ENCODE data around the gene MAPK8.

The MAPK8 gene

DNA sequence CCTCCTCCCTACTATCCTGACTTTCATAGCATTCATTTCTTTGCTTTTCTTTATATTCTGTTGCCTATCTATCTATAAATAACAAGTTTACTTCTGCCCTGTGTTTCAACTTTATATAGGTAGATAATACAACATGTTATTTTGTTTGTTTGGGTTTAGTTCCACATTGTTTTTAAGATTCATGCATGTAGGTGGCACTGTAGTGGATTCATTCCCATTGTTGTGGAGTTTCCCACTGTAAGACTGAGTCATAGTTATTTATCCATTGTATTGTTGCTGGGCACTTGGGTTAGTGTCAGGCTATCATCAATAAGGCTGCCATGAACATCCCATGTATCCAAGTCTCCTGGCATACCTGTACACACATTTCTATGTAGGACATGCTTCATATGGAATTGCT lies 170.7 kb downstream of the MAPK8 start:
- DNase-seq (ENCODE audit: low read depth), result no peak

DNA sequence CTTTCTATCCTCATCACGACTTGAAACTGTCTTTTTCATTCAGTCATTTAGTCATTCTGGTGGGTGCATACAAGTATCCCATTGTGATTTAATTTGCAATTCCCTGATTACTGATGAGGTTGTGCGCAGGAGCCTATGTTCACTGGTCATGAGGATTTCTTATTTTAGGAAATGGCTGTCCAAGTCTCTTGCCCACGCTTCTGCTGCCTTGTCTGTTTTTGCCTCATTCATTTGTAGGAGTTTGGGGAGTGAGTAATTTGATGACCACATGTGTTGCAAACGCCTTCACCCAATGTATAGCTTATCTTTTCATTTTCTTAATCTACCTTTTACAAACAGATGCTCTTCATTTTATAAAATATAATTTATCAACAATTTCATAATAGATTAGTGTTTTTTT lies 171.1 kb downstream of the MAPK8 start:
- DNase-seq (ENCODE audit: low read depth), result no peak

DNA sequence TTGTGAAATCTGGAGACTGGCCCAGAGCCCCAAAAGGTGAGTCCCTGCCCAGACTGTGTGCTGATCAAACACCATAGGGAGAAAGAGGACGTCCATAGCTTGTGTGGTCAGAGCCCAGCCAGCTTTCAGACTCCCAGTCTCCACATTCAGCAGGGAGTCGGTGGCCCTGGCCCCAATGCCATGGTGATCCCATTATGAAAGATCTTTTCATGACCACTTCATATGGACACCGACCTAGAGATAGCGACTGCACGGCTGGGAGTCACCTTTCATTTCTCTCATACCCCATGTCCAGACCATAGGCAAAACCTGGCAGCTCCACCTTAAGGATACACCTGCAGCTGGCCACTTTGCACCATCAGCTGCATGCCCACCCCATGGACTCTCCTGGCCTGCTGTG lies 172.0 kb downstream of the MAPK8 start:
- DNase-seq (ENCODE audit: low read depth), result no peak

DNA sequence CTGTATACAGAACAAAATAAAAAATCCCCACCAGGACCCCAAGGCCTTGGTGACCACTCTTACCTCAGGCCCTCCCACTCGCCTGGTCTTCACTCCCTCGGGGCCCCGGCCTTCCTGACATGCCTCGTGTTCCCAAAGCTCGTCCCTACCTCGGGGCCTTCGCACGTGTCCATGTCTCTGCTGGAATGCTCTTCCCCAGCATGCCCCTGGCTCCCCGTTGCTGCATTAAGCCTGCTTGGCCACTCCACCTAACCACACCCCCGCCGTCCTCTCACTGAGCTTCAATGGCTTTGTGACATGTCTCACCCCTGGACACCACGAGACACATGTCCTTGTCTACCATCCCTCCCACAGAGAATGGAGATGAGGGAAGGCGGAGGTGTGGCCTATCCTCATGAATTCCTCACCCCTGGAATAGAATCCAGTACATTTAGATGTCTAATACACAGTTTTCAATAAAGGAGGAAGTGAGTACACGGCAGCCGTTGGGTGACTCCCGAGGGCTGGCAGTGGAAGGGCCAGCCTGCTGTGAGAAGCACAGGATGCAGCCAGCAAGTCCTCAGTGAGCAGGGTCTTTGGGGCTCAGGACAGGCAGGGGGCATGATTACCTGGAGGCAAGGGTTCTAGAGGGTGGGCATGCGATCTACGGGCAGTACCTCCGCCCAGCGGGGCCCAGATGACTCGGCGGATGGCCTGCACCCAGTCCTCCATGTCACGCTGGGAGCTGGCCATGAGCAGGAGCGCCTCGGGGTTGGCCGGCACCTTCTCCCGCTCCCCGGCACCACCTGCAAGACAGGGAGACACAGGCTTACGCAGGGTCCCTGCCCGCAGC lies 172.7 kb downstream of the MAPK8 start:
- no peak for DNase-seq (ENCODE audit: low read depth)

DNA sequence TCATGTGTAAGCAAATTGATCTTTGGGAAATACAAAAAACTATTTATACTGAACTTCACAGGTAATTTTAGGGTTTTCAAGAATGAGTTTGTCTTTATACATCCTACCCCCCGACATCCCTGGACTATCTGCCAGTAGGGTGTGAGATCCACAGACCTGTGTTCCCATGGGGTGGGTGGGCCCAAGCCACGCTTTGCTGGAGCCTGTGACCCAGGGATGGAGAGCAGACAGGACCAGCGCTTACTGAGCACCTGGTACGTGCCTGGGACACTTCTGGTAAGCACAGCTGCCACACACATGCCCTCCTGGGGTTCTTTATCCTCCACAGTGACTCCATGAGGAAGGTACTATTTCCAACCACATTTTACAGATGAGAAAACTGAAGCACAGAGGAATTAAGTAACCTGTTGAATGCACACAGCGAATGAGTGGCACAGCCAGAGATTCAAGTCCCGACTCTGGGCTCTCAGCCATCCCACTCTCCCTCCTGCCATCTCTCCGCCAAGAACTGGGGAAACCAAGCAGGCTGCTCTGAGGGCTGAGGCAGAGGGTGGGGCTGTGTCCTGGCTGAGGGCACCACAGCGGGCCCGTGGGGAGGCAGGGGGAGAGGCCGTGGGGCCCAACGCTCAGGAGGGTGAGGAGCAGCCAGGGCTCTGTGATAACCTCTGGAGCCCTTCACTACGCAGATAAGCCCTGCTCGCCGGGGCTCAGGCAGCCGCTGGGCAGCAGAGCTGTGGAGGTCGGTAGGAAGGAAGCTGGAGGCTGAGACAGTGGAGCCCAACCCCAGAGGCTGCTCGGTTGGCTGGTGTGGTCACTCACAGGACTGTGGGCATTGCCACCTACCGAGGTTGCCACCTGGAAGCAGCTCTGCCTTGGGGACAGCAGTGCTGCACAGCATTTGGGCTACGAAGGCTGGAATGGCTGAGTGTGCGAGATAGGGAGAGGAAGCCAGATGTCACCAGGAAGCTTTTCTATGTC lies 174.2 kb downstream of the MAPK8 start:
- DNase-seq (ENCODE audit: low read depth), result no peak

DNA sequence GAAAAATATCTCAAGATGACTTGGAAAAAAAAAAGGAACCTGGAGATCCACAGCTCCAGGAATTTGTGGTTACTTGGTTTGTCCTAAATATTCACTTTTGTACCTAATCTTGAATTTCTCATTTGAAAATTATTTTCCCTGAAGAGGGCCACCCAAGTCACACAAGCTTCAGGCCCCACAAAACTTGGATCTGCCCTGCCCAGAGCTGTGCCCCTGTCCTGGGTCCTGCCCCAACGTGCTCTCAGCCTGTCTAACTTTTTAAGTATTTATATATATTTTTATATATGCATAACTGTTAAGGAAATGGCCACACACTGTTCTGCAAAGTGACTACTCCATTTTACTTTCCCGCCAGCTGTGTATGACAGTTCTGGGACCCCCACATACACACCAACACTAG lies 174.9 kb downstream of the MAPK8 start:
- DNase-seq (ENCODE audit: low read depth), result no peak

DNA sequence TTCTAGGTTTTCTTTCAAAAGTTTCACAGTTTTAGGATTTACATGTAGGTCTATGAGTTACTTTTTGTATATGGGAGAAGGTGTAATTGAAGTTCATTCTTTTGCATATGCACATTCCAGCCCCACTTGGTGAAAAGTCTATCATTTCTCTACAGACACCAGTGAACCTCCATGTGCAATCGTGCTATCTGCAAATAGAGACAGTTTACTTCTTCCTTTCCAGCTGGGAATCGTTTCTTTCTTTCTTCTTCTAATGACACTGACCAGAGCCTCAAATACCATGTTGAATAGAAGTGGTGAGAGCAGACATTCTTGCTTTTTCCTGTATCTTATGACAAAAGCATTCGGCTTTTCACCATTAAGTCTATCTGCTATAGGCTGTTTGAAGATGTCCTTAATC lies 175.7 kb downstream of the MAPK8 start:
- DNase-seq (ENCODE audit: low read depth), result no peak

DNA sequence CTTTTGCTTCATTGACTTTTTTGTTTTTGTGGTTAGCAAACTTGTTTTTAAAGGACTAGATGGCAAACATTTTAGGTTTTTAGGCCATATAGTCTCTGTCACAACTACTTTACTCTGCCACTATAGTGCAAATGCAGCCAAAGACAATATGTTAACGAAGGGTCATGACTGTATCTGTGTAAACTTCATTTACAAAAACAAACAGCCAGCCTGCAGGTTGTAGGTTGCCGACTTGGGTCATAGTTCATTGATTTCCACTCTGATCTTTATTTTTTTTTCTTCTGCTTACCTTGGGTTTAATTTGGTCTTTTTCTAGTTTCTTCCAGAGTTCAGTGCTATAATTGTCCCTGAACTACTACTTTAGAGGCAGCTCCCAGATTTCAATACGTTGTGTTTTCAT lies 178.4 kb downstream of the MAPK8 start:
- no peak for DNase-seq (ENCODE audit: low read depth)

DNA sequence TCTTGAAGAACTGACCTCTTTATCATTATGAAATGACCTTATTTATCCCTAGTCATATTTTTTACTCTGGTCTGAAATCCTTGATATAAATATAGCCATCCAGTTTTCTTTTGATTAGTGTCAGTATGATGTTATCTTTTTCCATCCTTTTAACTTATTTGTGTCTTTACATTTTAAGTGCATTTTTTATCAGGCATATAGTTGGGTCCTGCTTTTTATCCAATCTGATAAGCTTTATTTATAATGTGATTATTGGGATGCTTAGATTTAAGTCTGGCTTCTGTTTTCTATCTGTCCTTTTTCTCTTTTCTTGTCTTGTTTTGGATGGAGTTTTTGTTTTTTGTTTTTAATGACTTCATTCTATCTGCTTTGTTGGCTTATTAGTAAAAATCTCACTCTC lies 179.2 kb downstream of the MAPK8 start:
- DNase-seq (ENCODE audit: low read depth), result no peak

DNA sequence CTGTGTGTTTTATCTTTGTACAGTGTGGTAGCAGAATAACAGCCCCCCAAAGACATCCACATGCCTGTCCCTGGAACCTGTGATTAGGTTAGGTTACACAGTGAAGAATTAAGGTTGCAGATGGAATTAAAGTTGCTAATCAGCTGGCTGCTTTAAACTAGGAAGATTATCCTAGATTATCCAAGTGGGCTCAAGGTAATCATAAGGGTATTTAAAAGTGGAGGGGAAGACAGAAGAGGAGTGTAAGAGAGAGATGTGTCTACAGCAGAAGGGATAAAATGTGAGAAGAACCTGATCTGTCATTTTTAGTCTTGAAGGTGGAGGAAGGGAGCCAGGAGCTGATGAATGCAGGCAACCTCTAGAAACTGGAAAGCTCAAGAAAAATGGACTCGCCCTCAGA lies 180.8 kb downstream of the MAPK8 start:
- no peak for DNase-seq (ENCODE audit: low read depth)

All from activated T-cell treated with anti-CD3 and anti-CD28 coated beads for 24 hours (primary cell).